A204.1 (cell line): ENCODE measurements around the gene MADD.

Experiments used
- FAIRE-seq: peaks from 2 replicates; lab custom pipeline; 2012; peaks lifted over from hg19 to GRCh38; lab: Jason Lieb, UNC

The MADD gene

DNA sequence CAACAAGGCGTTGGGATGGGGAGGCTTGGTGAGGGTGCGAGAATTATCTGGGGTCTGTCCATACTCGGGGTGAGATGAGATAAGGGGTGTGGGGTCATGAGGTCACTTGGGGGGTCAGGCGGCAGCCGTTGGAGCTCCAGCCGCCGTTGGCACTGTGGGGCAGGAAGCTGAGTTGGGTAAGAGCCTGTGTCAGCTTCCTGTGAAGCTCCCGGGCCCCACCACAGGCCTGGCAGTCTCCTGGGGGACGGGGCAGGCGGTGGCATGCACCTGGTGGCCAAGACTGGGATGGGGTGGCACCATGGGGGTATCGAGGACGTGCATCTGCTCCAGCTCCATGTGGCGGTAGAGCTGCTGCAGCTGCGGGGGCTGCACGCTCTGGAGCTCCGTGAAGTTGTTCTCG lies 89.7 kb downstream of the MADD start:
- no peak for FAIRE-seq

DNA sequence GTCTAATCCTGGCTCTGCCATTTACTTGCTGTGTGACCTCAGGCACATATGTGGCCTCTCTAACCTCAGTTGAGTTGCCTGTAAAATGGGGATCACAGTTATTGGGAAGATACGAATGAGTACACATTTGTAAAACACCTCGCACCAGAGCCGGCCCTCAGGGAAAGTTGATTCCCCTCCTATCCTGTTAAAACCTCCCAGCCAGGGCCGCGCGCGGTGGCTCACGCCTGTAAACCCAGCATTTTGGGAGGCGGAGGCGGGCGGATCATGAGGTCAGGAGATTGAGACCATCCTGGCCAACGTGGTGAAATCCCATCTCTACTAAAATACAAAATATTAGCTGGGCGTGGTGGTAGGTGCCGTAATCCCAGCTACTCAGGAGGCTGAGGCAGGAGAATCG lies 90.4 kb downstream of the MADD start:
- FAIRE-seq = no peak

- FAIRE-seq = no peak
These were observed 91.5 kb downstream of the MADD start for GRCh38 chr11:47361419-47361818.

GRCh38 chr11:47366020-47366490 lies 96.1 kb downstream of the MADD start:
- no peak for FAIRE-seq

GRCh38 chr11:47369676-47370075 lies 99.7 kb downstream of the MADD start:
- FAIRE-seq = no peak

DNA sequence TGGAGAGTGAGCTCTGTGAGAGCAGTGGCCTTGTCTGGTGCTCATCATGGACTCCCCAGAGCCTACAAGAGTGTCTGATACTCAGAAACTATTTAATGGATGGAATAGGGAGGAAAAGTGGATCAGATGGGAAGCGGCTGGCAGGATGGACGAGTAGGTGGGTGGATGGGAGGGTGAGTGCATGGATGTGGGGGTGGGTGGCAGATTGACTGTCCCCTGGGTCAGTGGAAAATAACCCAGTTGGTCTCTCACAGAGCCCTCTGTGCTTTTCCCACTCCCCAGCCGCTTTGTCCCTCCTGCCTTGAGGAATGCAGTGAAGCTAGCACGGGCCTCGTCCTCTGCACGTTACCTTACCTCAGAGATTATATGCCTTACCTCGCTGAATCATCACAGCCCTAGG lies 102.5 kb downstream of the MADD start:
- FAIRE-seq = no peak

DNA sequence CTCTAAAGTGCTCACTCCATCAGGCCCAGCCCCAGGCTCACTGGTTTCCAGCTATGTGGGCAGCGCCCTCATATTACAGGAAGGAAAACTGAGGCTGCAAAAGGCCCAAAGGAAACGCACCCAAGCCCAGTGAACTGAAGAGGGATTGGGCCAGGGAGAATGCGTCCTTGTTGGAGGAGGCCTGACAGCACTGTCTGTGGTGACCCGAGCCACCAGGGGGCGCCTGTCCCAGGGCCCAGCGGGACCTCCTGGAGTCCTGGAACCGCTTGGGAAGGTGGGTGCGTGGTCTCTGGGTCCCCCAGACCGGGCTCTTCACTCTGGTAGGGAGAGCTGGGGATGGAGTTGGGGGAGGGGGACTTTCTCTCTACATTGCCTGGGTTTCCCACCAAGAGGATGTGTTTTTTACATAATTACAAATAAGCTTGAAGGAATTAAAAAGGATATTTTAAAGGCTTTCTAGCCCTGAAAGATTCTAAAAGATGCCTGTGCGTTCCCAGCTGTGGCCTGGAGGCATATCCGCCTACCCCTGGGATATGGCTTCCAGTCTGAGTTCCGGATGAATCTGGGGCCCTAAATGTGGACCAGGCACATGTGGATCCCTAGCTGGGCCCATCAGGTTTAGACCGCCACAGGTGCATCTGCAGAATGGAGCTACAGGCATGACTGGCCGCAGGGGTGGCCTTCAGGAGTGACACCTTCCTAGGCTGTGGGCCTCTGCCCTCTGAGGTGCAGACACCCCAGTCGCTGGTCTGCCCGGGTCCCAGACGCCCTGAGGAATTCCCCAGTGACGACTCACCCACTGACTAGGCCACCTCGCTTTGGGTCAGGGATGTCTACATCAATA lies 104.2 kb downstream of the MADD start:
- no peak for FAIRE-seq

DNA sequence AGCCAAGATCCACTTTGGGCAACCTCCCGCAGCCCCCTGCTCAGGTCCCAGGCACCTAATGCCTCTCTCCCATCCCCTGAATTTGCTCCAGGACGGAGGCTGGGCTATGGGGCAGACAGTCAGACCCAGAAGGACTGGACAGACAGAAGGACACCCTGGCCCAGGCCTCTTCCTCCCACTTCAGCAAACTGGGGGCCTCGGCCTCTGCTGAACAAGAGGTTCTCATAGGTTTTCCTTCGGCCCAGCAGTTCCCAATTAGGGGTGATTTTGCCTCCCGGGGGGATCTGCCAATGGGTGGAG lies 104.7 kb downstream of the MADD start:
- FAIRE-seq = no peak

DNA sequence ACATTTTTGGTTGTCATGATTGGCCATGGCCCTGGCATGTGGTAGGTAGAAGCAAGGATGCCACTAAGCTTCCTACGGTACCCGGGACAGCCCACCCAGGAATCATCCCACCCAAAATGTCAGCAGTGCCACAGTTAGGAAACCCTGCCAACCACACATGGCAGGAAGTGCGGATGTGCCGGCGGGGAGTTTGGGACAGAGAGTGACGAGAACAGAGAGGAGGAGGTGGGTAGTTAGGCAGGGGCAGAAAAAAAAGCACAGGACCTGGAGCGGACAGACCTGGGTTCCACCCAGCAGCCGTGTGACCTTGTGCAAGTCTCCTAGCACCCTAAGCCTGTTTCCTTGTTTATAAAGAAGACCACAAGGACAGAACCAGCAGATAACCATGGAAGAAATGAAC lies 105.1 kb downstream of the MADD start:
- FAIRE-seq = no peak

- FAIRE-seq = no peak
These were observed 105.7 kb downstream of the MADD start for GRCh38 chr11:47375546-47376085.

DNA sequence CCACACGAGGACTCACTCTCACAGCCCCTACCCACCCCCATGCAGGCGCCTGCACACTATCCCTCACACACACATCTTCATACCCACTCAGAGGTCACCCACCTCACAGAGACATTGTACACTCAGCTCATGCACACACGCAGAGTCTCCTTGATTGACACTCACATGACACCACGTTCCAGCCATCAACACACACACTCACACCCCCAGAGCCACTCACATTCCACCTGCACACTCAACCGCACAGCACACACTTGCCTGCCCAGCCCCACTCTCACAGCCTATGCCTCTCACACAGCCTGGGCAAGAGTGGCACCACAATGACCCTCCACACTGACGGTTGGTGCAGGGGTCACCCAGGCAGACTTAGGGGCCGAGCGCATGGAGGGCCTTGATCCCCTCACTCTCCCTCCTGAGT lies 106.2 kb downstream of the MADD start:
- no peak for FAIRE-seq

GRCh38 chr11:47376525-47377371 lies 106.8 kb downstream of the MADD start:
- no peak for FAIRE-seq

DNA sequence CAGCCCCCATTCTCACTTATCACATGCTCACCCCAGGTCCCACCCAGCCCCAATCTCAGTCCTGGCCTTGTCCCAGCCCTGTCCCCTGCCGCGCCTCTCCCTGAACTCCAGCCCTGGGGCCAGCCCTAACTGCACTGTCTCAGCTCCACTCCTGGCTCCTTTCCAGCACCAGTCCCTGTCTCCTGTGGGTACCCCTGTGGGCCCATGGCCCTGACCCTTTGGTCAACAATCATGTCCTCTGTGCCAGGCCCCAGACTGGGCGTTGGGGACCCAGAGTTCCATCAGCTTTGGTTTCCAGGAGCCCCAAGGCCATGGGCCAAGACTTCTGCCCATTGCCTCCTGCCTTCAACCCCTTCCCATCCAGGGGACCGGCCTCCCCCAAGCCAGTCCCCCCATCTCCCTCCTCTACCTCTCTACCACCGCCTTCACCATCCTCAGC lies 107.7 kb downstream of the MADD start:
- FAIRE-seq = no peak

DNA sequence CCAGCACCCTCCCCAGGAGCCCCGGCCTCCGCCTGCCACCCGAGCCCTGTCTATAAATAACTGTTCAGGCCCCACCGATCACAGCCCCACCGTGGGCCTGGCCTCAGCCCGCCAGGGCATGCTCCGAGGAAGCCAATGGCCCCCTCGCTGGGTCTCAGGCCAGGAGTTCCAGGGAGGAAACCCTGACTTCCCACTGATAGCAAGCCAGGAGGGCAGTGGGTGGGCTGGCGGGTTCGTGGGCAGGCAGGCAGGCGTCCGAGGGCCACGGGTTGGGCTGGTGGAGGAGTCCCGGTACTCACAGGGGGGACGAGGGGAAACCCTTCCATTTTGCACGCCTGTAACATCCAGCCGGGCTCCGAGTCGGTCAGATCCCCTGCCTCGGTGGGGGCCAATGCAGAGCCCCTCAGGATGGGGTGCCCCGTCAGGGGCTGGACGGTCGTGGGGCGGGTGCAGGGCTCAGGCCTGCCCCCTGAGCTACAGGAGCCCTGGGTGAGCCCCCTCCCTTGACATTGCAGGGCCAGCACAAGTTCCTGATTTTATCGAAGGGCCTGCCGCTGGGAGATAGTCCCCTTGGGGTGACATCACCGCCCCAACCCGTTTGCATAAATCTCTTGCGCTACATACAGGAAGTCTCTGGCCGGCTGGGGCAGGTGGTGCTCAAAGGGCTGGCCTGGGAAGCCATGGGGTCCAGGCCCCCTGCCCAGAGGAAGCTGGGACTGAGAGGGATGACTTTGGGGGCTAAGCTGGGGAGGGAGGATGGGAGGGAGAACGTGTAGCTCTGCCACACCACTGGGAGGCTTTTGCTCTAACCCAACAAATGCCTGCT lies 108.3 kb downstream of the MADD start, which contains the start of gene SPI1:
Gene SPI1 (minus strand): TSS at position 538 of the 826 bp plus-strand sequence. CDS start 194 bp downstream, at position 344.
- no peak for FAIRE-seq

DNA sequence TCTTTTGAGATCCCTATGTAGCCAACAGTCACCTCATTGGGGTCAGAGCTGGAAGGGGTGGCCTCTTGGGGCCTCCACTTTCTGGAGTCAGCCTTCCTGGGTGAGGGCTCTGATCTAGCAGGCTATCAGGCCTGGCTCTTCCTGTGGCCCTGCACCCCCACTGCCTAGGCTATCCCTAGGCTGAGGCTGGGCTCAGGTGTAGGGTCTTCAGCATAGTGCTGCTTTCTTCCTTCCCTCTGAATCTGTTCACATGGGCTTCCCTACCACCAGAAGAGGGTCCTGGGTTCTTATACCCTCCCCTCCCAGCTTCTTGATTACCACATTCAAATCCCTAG lies 108.9 kb downstream of the MADD start:
- FAIRE-seq = no peak

- no peak for FAIRE-seq
These were observed 109.4 kb downstream of the MADD start for GRCh38 chr11:47379317-47379716.
